Lower lobe of right lung (tissue), 2 donors: Measurements from ENCODE around the gene RUNX1. TPM values are rescaled to one million over a fixed set of nuclear protein-coding genes. Genes with fewer than 3 reads are reported as not detected.

Experiments
- ATAC-seq, 2 donors: fragments of 200-7000 bp; cut with Tn5 transposase; one replicate each; pipeline ENCODE4 v1.9.1; 2020 to 2022; ENCODE audit warnings: mild to moderate bottlenecking in 2 of 2, moderate library complexity in 2 of 2
- DNase-seq: peaks from one replicate; pipeline ENCODE4 v3.0.0-alpha.2; 2020
- H3K27ac ChIP-seq: fragments of 200-600 bp; one replicate; pipeline ENCODE4 v1.8.0; 2022
- H3K27me3 ChIP-seq: fragments of 200-600 bp; one replicate; pipeline ENCODE4 v1.8.0; 2022; ENCODE audit warnings: low read depth
- H3K36me3 ChIP-seq: fragments of 200-600 bp; one replicate; pipeline ENCODE4 v1.8.0; 2022; ENCODE audit warnings: mild to moderate bottlenecking
- H3K4me1 ChIP-seq: fragments of 200-600 bp; one replicate; pipeline ENCODE4 v1.8.0; 2022
- H3K4me3 ChIP-seq: fragments of 200-600 bp; one replicate; pipeline ENCODE4 v1.8.0; 2022; ENCODE audit warnings: mild to moderate bottlenecking
- H3K9me3 ChIP-seq: fragments of 200-600 bp; one replicate; pipeline ENCODE4 v1.8.0; 2022
- intact Hi-C: fragments of 100-400 bp; cut with DNase I; formaldehyde crosslinking; loops from one replicate; pipeline ENCODE4 v1.11.0; 2022
- total RNA-seq: library from RNA; stranded (reverse); fragmentation: NEBNext Ultra II Directional; extraction: Animal tissue kit (Norgen Biotek cat#: 25700); gene quantifications from one replicate; pipeline ENCODE4 v1.2.1, GENCODE V29; 2021
- TF ChIP-seq, protein P1 (sequence below): fragments of 200-600 bp; IDR thresholded peaks from one replicate; pipeline ENCODE4 v1.8.0; 2022; ENCODE audit warnings: antibody characterized with exemption, mild to moderate bottlenecking
- donor health status: DM: no; HTN: yes; CAD: no; lungs with severe emphysema.

The RUNX1 gene
- total RNA-seq, 1 donor from 2014 or later, result 110 TPM

DNA sequence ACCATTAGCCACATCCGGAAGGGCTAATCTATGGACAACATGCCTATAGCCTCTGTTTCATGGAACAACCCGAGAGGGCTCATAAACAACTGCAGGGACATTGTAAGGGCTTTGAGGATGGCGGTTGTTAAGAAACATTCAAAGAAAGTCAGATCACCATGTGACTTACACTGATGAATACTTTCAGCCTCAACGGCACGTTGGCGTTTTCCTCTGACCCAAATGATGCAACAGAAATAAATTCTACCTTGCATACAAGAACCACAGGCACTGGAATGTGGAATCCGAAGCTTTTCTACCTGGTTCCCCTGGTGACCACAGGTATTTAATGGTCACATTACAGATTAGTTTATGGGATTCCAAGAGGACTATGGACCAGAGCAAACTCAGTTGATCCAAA lies 273.3 kb downstream of the RUNX1 start:
- Histone ChIP-seq H3K9me3 (no peaks in the 10 kb centered on the region), H3K4me1 (no peaks in the 10 kb centered on the region), H3K36me3 (no peaks in the 10 kb centered on the region), H3K4me3 (no peak overlapping the region), H3K27me3 (no peaks in the 10 kb centered on the region), H3K27ac (no peak overlapping the region)
- TF ChIP-seq, protein P1, sequence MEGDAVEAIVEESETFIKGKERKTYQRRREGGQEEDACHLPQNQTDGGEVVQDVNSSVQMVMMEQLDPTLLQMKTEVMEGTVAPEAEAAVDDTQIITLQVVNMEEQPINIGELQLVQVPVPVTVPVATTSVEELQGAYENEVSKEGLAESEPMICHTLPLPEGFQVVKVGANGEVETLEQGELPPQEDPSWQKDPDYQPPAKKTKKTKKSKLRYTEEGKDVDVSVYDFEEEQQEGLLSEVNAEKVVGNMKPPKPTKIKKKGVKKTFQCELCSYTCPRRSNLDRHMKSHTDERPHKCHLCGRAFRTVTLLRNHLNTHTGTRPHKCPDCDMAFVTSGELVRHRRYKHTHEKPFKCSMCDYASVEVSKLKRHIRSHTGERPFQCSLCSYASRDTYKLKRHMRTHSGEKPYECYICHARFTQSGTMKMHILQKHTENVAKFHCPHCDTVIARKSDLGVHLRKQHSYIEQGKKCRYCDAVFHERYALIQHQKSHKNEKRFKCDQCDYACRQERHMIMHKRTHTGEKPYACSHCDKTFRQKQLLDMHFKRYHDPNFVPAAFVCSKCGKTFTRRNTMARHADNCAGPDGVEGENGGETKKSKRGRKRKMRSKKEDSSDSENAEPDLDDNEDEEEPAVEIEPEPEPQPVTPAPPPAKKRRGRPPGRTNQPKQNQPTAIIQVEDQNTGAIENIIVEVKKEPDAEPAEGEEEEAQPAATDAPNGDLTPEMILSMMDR, result no peak
- intact Hi-C loops, result no loop called here
- ATAC-seq (no peak), DNase-seq (no peak)

DNA sequence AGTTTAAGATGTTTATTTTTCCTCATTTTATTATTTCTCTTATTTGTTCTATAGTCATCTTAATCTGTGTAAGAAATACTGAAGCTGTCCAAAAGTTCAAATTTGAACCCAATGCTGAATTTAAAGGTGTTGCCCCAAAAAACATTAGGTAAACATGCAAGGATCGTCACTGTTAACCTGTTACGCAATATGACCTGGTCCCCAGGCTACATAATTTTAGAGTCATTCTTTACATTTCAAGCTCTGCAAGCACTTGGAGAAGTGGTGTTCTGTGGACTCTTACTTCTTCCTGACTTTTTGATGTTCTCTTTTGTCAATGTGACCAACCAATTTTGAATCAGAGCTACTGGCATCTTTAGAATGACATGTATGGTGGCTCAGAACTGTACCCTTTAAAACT lies 274.4 kb downstream of the RUNX1 start:
- intact Hi-C loops, result no loop called here
- no peaks in the 10 kb centered on the region for H3K36me3 ChIP-seq
- DNase-seq (no peak), ATAC-seq (no peak)
- no peaks in the 10 kb centered on the region for H3K27me3 ChIP-seq
- no peak overlapping the region for H3K4me3 ChIP-seq
- no peaks in the 10 kb centered on the region for H3K9me3 ChIP-seq
- TF ChIP-seq, protein P1, result no peak
- H3K4me1 ChIP-seq, result no peaks in the 10 kb centered on the region
- H3K27ac ChIP-seq, result no peak overlapping the region

DNA sequence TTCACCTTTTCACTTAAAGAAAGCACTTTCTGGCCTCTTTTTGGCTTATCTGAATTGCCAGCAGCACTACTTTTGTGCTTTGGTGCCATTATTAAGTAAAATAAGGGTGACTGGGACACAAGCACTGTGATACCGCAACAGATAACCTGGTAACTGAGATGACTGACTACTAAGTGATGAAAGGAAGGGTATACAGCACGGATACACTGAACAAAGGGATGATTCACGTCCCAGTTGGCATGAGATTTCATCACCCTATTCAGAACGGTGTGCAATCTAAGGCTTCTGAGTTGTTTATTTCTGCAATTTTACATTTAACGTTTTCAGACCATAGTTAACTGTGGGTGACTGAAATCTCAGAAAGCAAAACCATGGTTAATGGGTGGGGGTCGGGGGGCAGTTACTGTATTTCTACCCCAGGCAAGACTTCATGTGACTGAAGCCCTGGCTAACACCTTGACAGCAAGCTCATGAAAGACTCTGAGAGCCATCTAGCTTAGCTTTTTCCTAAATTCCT lies 277.5 kb downstream of the RUNX1 start:
- Histone ChIP-seq H3K4me3 (no peak overlapping the region), H3K36me3 (no peaks in the 10 kb centered on the region), H3K4me1 (no peaks in the 10 kb centered on the region), H3K9me3 (no peaks in the 10 kb centered on the region), H3K27me3 (no peaks in the 10 kb centered on the region), H3K27ac (no peak overlapping the region)
- intact Hi-C loops, result no loop called here
- DNase-seq (no peak), ATAC-seq (no peak)
- TF ChIP-seq, protein P1, result no peak

DNA sequence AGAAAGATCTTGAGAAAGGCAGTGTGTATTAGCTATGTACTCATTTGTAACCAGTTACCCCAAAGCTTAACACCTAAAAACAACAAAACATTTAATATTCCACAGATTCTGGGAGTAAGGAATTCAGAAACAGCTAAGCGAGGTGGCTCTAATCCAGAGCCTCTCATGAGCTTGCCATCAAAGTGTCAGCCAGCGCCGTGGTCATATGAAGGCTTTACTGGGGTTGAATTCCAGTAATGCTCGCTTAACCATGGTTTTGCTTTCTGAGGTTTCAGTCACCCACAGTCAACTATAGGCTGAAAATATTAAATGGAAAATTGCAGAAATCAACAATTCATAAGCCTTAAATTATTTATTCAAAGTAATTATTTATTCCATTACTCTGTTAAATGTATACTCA lies 278.5 kb downstream of the RUNX1 start:
- no peak for DNase-seq
- H3K4me1 ChIP-seq, result no peaks in the 10 kb centered on the region
- intact Hi-C loops, result no loop called here
- TF ChIP-seq, protein P1, result no peak
- H3K4me3 ChIP-seq, result no peak overlapping the region
- H3K27ac ChIP-seq, result no peak overlapping the region
- ATAC-seq, result no peak
- no peaks in the 10 kb centered on the region for H3K27me3 ChIP-seq
- no peaks in the 10 kb centered on the region for H3K9me3 ChIP-seq
- H3K36me3 ChIP-seq, result no peaks in the 10 kb centered on the region

DNA sequence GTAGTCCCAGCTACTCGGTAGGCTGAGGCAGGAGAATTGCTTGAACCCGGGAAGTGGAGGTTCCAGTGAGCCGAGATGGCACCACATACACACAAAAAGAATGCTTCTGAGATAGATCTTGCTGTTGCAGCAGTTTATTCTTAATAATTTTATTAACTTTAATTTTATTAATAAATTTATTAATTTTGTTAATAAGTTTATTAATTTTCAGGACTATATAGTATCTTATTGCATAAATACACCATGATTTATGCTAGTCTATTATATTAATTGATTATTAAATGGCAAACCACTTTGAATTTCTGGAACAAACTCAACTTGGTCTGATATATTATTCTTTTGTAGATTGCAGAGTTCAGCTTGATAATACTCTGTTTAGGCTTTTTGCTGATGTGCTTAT lies 280.8 kb downstream of the RUNX1 start:
- ATAC-seq (no peak), DNase-seq (no peak)
- no peak overlapping the region for H3K27ac ChIP-seq
- no peaks in the 10 kb centered on the region for H3K27me3 ChIP-seq
- no peaks in the 10 kb centered on the region for H3K9me3 ChIP-seq
- H3K4me1 ChIP-seq, result no peaks in the 10 kb centered on the region
- H3K36me3 ChIP-seq, result no peaks in the 10 kb centered on the region
- intact Hi-C loops, result no loop called here
- no peak overlapping the region for H3K4me3 ChIP-seq
- TF ChIP-seq, protein P1, result no peak

DNA sequence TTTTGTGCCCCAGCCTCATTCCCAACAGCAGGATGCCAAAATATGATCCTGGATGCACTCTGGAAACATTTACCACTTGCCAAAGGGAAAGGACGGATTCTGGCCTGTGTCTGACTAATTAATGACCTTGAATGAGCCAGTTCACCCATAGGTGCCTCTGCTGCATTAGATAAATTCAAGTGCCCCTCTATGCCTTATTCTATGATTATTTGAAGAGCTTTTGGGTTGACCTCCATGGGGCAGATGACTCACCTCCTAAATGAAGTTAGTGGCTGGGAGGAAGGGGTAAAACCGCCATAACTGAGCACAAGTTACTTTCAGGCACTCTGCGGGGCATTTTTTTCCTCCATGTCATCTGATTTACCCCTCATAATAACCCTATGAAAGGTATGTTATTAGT lies 282.2 kb downstream of the RUNX1 start:
- no peak for DNase-seq
- no peak for ATAC-seq
- Histone ChIP-seq H3K4me3 (no peak overlapping the region), H3K27me3 (no peaks in the 10 kb centered on the region), H3K9me3 (no peaks in the 10 kb centered on the region), H3K27ac (no peak overlapping the region), H3K36me3 (no peaks in the 10 kb centered on the region), H3K4me1 (no peaks in the 10 kb centered on the region)
- intact Hi-C loops, result no loop called here
- TF ChIP-seq, protein P1, result no peak
